Measurements from ENCODE around the gene ZIK1.

The ZIK1 gene

GRCh38 chr19:57613941-57614743 is 30.2 kb downstream of the ZIK1 start, which contains the start of gene ZNF134:
Gene ZNF134 (plus strand): TSS chr19:57614242. CDS start chr19:57619469, 5,227 bp downstream.
- peak; percentile 95 for DNase-seq

GRCh38 chr19:57615346-57615745 is 31.4 kb downstream of the ZIK1 start:
- no peak for DNase-seq

- DNase-seq: no peak
Measured at GRCh38 chr19:57620673-57621348, 36.9 kb downstream of the ZIK1 start.

GRCh38 chr19:57623091-57623490 is 39.1 kb downstream of the ZIK1 start:
- DNase-seq: no peak

- DNase-seq: peak; percentile 96
Measured at GRCh38 chr19:57632987-57633831, 49.3 kb downstream of the ZIK1 start, which contains the start of gene ZNF211. Gene ZNF211 (plus strand): TSS chr19:57633168. CDS start chr19:57633347, 179 bp downstream.

- no peak for DNase-seq
Measured at GRCh38 chr19:57633832-57634131, 49.8 kb downstream of the ZIK1 start.

- no peak for DNase-seq
Measured at GRCh38 chr19:57637379-57637778, 53.4 kb downstream of the ZIK1 start.

GRCh38 chr19:57641715-57642234 is 57.8 kb downstream of the ZIK1 start:
- no peak for DNase-seq

GRCh38 chr19:57642396-57643046 is 58.6 kb downstream of the ZIK1 start:
- no peak for DNase-seq

Measured in islet precursor cell (in vitro differentiated cells).